GM10847 (cell line): Measurements from ENCODE around the gene PYGM.

Source experiments
- POLR2A ChIP-seq: IDR thresholded peaks from 2 replicates; pipeline ENCODE4 v1.6.1; 2011; ENCODE audit not compliant: insufficient read length; ENCODE audit errors: extremely low read depth

PYGM gene

DNA sequence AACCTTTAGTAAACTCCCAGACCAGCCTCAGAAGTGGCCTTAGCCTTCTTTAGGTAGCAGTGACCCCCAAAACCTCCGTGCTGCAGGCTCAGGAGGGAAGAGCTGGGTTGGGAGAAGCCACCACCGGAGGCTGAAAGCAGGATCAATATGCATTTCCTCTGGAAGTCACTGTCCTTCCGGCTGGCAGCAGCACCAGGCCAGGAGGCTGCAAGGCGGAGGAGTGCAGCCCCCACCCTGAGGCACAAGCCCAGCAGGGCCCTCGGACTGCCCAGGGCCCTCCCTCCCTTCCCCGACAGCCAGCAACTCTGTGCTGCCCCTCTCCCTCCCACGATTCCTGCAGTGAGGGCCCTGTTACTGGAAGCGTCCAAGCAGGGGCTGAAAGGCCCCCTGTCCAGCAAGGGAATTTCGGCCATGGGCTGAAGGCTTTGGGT lies 33.5 kb downstream of the PYGM start:
- no peak for TF ChIP-seq POLR2A

GRCh38 chr11:64724863-64725532 lies 34.8 kb downstream of the PYGM start:
- no peak for TF ChIP-seq POLR2A

DNA sequence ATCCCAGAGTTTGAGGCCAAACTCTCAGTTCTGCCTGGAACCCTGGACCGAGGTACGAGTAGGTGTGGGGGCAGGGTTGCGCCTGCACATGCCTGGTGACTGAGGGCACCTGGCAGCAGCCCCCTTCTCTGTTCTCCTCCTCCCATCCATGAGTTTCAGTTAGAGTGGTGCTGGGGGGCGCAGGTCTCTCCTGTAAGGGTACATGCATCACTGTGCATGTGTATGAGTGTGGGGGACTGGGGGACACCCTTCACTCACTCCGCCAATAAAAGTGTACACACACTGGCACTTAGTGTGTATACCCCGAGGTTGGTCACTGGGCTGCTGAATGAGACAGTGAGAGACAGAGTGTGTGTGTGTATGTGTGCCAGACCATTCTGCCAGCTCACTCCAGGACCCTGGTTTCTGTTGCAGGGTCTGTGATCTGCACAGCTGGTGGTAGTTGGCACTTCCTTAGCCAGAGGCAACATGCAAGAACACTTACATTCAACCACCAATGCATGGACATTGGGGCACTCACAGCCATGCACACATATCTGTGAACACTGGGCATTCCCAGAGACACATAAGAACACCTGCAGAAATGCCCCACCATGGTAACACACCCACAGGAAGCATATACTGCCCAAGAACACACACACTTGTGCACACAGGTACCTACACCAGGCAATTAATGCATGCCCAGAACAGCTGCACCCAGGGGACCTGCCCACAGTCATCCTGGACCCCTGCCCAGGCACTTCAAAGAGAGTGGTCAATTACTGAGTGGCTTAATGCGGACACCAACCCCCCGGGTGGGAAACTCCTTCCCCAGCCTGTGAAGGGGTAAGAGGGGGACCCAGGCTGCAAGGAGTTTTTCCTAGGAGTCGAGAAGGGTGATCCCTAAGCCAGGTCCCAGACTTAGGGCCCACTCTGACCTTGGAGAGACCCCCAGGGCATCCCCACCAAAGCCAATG lies 35.6 kb downstream of the PYGM start:
- no peak for TF ChIP-seq POLR2A

GRCh38 chr11:64723117-64723906 lies 36.5 kb downstream of the PYGM start, which contains the start of gene NRXN2:
Gene NRXN2, minus strand, starts transcription at chr11:64723197. Its CDS starts 9,498 bp downstream, at chr11:64713699.
- no peak for TF ChIP-seq POLR2A

DNA sequence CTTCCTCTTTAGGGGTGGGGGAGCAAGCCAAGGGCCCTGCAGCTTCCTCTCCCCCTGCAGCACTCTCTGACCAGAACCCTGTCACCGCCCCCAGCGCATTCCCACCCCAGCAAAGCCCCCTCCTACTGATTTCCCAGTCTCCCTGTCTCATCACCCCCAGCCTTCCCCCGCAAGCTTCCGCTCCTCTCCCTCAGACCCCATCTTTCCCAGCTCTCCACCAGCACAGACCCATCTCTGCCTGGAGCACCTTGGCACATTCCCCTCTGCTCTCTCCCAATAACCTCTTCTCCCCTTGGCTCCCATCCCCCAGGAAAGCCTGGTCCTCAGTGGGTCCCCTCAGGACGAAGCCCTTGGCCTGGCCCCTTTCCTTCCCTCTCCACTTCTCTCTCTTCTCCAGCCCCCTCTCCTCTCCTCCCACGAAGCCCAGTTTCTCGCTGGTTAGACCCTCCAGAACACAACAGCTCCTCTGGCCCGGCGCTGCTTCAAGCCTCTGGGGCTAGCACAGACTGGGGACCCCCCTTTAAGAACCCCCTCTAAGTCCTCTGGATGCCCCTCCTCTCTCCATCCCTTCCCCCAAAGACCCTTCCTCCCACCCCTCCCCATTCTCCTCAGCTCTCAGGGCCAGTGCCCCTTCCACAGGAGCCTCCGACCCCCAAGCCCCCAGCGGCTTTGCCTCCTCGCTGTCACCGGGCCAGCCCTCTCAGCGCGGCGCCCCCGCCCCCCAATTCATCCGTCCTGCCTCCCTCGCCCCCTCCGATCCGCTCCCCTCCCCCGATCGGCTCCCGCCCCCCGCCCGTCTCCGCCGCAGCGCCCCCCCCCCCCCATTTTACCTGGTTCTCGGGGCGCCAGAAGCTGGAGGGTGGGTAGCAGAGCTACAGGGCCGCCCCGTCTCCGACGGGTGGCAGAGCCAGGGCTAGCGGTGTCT lies 37.4 kb downstream of the PYGM start:
- no peak for TF ChIP-seq POLR2A

DNA sequence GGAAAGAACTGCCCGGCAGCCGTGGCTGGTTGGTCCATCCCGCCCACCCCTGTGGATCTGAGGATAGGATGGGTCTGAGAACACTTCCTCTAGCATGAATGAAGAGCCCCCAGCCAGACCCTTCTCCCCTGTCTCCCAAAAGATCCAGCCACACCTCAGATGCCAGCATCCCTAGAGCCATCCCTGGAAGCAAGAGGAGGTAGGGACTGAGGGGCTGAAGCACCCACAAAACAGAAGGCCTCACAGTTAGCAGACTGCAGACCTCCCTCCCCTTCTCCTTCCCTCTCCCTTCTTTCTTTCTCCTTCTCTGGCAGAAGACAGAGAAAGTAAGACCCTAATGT lies 38.4 kb downstream of the PYGM start:
- no peak for TF ChIP-seq POLR2A

DNA sequence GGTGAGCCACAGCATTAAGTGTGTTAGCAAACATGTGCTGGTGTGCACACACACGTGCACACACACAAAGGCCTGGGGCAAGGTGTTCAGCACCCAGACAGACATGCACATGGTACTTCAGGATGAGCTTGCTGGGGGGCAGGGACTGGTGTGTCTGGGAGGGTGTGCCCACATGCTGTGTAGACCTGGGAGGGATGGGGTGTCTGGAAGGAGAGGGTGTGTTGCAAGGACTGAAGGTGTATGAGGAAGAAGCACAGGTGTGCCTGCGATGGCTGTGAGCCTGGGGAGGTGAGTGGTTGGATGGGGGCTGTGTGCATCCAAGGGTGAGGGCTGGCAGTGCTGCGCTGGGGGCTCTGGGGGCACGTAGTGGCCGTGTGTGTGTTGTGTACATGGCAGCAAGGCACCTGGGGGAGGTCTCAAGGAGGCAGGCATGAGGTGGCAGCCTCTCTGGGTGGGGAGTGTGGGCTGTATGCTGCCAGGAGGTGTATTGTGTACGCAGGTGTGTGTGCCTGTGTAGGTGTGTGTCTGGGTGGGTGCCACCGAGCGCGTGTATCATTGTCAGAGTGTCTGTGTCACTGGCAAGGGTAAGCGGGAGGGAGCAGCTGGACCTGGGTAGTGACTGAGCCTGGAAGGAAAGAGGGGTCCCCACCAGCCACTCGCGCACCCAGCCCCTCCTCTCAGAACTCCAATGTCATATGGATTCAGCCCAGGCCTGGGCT lies 39.0 kb downstream of the PYGM start:
- TF ChIP-seq POLR2A = no peak

DNA sequence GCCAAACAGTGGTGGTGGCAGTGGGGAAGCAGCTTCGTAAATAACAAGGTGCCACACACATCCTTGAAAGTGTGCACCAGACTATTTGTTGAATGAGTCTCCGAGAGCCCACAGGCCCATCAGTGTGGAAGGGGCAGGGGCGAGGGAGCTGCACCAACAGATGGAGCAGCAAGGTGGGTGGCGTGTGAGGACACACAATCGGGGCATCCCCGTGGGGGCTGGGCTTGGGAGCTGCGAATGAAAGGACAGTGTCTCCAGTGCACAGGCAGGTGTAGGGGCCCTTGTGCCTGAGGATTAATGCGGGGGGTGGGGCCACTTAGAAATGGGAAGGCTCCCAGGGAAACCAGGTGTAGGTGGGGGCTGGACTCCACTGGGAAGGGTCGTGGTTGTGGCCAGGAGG lies 39.6 kb downstream of the PYGM start:
- TF ChIP-seq POLR2A = no peak

- no peak for TF ChIP-seq POLR2A
These were observed 40.4 kb downstream of the PYGM start for GRCh38 chr11:64719406-64719805.

- no peak for TF ChIP-seq POLR2A
These were observed 41.0 kb downstream of the PYGM start for GRCh38 chr11:64718780-64719124.

DNA sequence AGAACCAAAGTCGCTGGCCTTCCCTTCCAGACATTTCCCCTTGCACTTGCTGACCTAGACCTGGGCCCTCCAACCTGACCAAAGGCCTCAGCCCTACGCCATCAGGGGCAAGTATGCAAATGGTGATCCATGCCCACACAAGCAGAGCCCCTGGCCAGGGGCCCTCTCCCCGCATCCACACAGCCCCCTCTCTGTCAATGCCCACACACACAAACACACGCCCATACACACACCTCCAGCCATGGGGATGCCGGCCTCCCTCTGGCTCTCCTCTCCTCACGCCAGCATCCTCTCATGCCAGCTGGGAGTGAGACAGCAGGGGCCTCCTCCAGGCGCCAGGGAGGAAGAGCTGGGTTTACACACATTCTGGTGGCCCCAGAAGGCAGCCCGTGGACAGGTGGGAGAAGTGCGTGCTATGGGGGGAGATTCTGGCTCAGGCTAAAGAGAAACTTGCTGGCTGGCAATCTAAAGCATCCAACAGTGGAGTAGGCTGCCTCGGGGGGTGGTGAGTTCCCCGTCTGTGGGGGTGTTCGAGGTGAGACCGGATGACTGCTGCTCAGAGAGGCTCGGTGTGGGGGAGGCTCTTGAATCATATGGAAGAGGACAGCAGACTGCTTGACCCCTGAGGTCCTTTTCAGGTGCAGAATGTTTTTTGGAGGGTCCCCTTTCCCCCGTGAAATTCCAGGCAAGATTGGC lies 41.5 kb downstream of the PYGM start:
- no peak for TF ChIP-seq POLR2A

- no peak for TF ChIP-seq POLR2A
These were observed 42.6 kb downstream of the PYGM start for GRCh38 chr11:64717268-64717578.

DNA sequence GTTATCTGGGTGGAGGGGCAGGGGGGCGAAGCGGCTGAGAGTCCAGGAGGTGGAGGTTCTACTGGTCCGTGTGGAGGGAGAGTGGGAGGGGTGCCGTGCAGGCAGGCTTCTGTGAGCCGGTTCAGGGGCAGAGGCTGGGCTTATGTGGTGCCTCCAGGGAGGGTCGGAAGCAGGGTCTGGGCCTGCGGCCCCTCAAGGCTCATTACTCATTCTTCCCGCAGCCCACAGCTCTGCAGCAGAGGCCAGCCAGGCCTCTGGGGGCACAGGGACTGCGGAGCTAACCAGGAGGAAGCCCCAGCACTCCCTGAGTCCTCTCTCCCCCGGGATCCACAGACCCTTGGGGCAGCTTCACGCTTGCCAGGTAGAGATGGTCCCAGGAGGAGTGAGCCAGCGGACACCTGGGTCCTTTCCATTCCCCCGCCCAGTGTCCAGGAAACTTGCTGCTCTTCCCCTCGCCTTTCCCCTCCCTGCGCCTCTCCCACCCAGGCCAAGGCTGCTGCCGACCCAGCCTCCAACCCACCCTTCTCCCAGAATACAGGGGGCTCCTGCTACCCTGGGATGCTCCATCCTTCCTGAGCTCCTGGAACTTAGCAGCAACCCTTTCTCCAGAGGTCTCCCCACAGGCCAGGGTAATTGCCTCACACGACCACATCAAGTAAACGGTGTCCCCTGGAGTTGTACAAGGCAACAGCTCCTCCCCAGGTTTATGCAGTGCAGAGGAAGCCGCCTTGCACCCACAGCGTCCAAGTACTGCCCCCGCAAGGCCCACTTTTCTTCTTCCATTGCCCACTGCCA lies 43.1 kb downstream of the PYGM start:
- no peak for TF ChIP-seq POLR2A
